ENCODE measurements around the gene SLC25A2.

DNA sequence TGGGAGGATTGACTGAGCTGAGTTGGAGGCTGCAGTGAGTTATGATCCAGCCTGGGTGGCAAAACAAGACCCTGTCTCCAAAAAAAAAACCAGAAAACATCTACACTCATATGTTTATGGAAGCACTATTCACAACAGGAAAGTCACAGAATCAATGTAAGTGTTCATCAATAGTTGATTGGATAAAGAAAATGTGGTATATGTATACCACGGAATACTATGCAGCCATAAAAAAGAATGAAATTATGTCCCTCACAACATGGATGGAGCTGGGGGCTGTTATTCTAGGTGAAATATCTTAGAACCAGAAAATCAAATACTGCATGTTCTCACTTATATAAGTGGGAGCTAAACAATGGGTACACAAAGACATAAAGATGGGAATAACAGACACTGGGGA lies 2.8 kb upstream of the SLC25A2 start:
- no peak for TF ChIP-seq POLR2A (IDR thresholded peaks at IDR 0.05; ENCODE audit: low read length)
- no peak for TF ChIP-seq EP300 (IDR thresholded peaks at IDR 0.05)
- TF ChIP-seq CTCF (IDR thresholded peaks at IDR 0.05), result no peak
- no peak for TF ChIP-seq HMGXB4 (CRISPR knock-in tag; IDR thresholded peaks at IDR 0.05; ENCODE audit: borderline replicate concordance)
- no peak for TF ChIP-seq CHD2 (IDR thresholded peaks at IDR 0.05; ENCODE audit: low read length, partially characterized antibody)

Measured in A549 (cell line).